HG02973 (cell line): ENCODE measurements around the gene TAS2R38.
A peak's percentile ranks its signal among the peaks of the same experiment; 100 is the strongest.

ENCODE experiments used
- ATAC-seq: cut with Tn5 transposase; IDR thresholded peaks from one replicate; pipeline ENCODE4 v1.9.1; 2021; ENCODE audit warnings: moderate library complexity; ENCODE audit not compliant: unreplicated experiment

TAS2R38 gene

DNA sequence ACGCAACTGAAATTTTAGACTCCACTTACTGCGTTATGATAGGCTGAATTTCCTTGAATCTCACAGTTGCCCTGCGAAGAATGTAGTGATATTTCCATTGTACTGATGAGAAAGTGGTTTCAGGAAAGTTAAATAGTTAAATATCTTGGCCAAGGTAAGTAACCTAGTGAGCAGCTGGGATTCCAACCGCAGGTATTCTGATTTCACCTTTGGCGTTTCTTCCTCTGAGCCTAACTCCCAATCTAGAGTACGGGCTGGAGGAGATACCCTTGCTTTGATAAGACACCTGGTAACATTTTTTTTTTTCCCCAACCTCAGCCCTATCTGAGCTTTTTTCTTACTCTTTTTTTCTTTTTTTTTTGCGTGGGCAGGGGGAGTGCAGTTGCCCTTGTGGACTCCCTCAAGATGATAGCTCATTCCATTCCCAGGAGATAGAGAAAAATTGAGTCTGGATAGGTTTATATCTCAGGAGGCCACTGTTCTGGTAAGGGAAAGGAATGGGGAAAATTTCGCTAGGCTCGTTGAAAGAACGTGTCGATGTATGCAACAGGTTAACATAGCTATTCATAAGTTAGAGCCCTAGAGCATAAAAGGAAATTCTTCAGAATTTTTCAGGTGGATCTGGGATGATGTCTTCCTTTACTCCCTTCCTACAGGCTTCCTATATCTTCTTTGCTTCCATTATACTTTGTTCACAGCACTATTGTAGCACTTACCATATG lies 3.1 kb upstream of the TAS2R38 start:
- ATAC-seq: no peak

DNA sequence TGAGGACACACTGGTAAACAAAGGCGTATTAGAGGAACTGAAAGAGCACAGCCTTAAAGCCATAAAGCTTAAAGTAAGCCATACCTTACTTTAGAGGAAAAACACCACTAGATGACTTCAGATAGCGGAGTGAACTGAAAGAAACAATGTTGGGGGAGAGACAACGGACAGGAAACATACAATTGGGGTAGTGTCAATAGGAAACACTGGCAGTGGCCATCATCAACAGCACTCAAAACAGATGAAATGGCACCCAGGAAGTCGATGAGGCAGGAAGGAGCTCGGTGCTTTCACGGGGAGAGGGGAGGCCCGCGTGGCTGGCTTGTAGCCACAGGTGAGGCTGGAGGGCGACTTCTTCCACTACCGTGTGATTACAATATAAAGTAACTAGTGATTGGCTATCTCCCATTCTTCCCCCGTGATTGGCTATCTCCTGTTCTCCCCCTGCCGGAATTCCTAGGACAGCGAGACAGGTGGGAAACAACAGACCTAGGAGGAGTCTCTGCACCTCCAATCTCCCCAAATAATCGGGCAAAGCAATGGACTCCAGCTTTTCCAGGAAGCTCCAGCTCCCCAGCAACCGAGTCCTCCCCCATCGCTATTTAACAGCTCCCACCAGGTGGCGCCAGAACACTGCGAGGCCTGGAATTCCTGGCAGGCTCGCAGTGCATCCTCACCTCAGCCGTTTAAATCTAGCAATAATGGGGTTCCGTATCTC lies 2.4 kb upstream of the TAS2R38 start:
- ATAC-seq: peak; percentile 87

GRCh38 chr7:141974831-141975230 lies 1.3 kb upstream of the TAS2R38 start:
- no peak for ATAC-seq

DNA sequence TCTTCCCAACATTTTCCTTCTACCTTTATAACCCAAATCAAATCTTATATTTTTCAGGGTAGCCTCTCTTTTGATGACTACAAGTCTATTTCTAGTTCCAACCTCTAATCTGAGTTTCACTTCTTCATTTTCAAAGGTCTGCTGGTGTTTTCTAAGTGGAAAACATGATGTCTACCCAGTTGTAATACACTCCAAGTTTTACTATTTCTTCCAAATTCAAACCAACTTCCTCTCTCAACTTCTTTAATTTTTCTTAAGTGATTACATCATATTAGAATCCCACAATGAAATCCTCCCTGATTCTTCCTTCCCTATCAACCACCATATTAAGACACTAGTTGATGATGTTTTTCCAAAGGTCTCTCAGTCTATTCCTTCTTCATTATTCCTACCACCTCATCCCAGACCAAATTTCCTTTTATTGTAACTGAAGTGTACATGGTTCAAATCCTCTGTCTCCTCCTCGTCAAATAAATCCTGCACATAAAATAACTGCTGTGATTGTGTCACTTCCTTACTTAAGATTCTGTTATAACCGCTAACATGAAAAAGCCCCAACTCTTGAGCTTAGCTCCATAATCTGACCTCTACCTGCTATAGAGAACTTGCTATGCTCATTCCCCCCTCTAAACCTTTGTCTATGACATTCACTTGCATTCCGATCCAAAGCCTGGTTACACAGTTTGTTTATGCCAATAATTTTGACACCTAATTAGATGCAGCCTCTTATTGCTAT lies 12.7 kb downstream of the TAS2R38 start:
- peak; percentile 63 for ATAC-seq

GRCh38 chr7:141956084-141956483 lies 17.5 kb downstream of the TAS2R38 start:
- ATAC-seq: no peak

DNA sequence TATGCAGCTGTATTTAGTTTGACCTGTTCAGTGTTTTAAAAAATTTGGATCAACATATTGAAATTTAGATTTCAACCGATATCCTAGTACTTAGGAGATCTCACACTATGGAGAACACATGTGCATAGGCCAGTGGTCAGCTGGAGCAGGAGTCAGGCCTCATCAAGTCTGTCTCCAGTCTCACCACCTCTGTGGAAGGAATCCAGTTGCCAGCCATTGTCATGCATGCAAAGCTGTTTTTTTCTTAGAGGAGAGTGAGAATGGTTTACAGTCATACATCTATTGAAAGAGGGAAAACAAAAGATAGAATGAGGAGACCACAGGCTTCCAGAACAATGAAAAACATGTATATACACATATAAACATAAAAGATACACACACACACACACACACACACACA lies 19.2 kb downstream of the TAS2R38 start:
- no peak for ATAC-seq

DNA sequence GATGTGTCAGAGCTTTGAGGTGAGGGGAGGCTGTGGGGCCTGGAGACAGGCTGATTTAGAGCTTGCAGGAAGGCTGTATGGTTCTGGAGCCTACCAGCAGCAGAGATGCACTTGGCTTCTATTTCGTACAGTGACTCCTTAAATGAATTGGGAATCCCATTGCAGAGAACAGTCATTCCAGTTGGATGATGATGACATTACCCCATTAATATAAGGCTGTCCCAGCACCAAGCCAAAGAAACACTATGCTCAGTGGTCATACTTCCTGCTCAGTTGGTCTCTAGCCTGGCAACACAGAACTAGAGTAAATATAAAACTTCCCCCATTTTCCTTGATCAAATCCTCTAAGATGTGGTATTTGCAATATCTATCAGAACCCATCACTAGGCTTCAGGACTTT lies 21.1 kb downstream of the TAS2R38 start:
- ATAC-seq: no peak

GRCh38 chr7:141950806-141951205 lies 22.8 kb downstream of the TAS2R38 start:
- no peak for ATAC-seq

DNA sequence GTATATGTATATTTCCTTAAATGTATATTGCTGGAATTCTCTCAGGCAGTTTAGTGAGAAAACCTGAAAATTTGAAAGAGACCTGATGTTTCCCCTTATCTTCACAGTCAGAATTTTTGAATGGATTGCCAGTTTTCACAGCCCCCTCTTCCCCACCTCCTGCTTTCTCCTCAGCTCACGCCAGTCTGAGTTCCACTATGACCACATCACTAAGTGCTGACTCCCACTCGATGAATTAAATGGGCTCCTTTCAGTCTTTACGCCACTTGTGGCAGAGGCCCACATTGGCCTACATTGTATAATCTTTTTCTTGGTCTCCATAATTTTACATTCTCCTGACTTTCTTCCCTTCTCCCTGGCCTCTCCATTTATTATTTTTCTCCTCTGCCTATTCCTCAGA lies 23.7 kb downstream of the TAS2R38 start:
- ATAC-seq: no peak

DNA sequence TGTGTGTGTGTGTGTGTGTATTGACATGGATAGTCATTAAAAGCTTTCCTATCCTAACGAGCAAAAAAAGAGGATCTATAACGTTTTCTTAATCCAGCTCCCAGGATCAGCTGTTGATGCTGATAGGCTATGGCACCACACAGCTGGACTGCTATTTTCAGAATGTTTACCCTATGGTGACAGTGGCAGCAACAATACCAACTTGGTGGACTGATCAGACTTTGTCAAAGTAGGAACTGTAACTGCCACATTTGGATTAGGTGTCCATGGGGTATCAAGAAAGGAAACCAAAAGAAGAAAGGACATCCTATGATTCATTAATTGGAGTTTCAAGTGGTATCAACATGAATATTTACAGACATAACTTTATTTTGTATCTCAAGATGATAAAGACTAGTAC lies 24.1 kb downstream of the TAS2R38 start:
- no peak for ATAC-seq

DNA sequence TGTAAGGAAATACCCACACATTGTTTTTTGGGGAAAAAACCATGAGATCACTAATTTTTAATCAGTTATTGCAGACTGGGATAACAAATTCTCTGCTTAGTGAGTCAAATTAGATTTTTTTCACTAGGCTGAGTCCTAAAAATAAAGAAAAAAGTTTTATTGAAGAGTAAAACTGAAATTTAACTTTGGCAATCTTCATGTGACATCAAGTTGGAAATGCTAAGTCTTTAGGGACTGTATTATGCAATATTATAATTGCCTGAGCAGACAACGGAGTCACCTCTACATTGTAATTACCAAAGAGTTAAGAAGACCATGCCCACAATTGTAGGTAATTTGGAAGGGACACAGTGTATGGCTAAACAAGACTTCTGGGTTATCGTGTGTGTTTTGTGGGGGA lies 24.6 kb downstream of the TAS2R38 start:
- no peak for ATAC-seq

DNA sequence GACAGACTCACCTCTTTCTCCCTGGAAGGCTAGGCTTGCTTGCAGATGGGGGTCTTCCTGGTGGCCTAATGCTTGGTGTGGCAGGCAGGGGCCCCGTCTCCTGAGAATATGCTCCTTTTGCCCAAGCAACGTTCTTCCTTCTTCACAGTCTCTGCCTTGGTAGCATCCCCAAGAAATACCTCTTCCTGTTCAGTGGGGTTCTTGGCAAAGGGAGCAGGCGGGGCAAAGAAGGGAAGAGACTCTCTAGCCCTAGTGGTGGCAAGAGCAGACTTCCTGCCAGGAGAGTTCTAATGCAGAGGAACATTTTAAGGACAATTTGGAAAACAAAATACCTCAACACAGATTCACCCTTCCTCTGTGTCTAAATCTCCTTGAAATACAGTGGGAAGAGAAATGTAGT lies 26.8 kb downstream of the TAS2R38 start, which contains the start of gene CLEC5A:
Gene CLEC5A, minus strand, starts transcription at position 179 of the 400 bp plus-strand sequence. CDS start 682 bp downstream, outside the sequence.
- ATAC-seq: no peak

DNA sequence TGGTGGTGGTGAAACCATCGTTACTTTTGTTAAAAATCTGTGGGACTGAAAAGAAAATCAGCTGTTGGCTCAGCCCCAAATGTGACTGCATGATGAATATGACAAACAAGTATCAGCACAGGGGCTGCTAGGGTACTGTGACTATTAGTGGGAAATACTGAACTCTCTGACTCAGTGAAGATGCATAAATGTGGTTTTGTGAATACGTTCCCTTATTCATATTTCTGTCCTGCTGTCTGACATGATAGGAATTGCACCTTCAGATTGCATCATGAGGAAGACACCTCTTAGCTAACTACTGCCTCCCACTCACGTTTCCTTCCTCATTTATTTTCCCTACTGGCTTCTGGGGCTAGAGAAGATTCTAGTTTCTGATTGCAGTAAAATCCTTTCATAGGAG lies 28.2 kb downstream of the TAS2R38 start:
- no peak for ATAC-seq

GRCh38 chr7:141944811-141945210 lies 28.8 kb downstream of the TAS2R38 start:
- ATAC-seq: no peak

DNA sequence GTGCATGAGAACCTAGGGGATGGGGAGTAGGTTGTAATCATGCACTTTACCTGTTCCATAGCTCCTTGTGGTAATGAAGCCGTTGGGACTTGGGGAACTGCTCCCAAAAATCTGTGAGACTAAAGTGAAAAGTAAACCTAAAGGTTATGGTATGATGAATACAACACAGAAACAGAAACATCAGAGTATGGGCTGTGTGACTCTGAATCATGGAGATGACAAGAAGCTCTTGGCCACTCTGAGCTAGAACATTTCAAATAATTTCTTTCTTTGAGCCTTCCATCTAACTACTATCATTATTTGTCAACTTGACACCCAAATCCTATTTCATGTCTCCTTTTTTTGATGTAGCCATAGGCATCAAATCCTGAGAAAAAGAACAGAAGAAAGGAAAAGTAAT lies 29.7 kb downstream of the TAS2R38 start:
- ATAC-seq: no peak

- no peak for ATAC-seq
Measured at GRCh38 chr7:141941075-141941474, 32.5 kb downstream of the TAS2R38 start.

DNA sequence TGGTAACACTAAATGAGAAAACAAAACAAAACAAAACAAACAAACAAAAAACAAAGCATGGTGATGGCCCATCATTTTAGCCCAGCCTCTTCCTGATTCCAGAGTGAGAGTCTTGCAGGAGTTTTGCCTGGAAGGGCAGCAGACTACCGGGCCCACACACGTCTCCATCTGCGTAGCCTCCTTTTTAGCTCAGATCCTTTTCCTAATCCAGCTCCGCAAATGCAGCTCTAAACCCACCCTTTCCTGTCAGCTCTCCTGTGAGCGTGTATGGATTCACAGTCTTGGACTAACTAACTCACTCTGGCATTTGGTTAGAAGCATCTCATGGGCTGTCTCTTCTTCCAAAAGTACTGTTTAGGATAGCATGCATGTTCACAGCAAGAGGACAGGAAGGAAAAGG lies 43.4 kb downstream of the TAS2R38 start:
- ATAC-seq: no peak

- no peak for ATAC-seq
Measured at GRCh38 chr7:141928845-141929195, 44.8 kb downstream of the TAS2R38 start.

DNA sequence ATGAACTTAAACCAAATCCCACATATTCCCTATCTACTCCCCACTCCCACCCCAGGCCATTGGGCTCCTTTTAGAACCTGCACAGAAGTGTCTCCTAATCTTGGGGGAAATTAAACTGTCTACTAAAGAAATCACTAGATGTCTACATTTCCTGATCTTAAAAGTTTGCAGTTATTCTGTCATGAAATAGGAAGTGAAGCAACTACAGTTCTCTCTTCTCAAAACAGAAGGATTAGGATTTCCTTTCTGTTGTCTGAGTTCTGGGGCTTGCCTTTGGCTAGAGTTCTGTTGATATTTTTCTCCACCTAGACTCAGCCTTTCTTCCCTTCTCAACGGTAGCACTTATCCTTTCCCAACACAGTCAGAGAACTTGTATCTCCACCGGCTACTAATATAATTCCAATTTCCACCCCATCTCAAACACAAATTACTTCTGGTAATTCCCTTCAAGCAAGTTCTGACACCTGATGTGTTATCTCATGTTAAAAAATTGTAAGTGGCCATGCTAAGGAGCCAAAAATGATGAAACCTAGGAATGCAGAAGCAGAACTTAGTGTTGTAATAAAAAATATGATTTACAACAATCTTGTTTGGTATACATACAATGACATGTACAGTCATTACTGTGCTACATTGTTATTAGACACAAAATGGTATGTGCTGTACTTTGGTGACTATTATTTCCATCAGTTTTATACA lies 45.3 kb downstream of the TAS2R38 start:
- no peak for ATAC-seq
